Activated CD4-positive, alpha-beta T cell treated with anti-CD3 and anti-CD28 coated beads for 36 hours (primary cell): ENCODE data around the gene GALNTL6. TPM values are rescaled to one million over a fixed set of nuclear protein-coding genes. Genes with fewer than 3 reads are reported as not detected.

Source experiments
- ATAC-seq: fragments of 200-7000 bp; cut with Tn5 transposase; one replicate; pipeline ENCODE4 v1.10.0; 2021; ENCODE audit warnings: mild to moderate bottlenecking, moderate library complexity
- CTCF ChIA-PET: fragments of 350-600 bp; sonication (Branson Sonifier 250); formaldehyde crosslinking; loops from one replicate; lab custom pipeline; 2021; ENCODE audit warnings: antibody characterized with exemption; lab: Charles Lee
- POLR2A ChIA-PET: fragments of 350-600 bp; sonication (Branson Sonifier 250); formaldehyde crosslinking; loops from one replicate; lab custom pipeline; 2021; ENCODE audit warnings: antibody characterized with exemption, inconsistent platforms; lab: Charles Lee
- DNase-seq: peaks from one replicate; pipeline ENCODE4 v3.0.0-alpha.2; 2020
- H3K27ac Mint-ChIP-seq: one replicate; pipeline ENCODE4 v1.8.0; 2021; ENCODE audit warnings: mixed read lengths
- H3K27me3 Mint-ChIP-seq: one replicate; pipeline ENCODE4 v1.8.0; 2021; ENCODE audit warnings: mixed read lengths
- H3K36me3 Mint-ChIP-seq: one replicate; pipeline ENCODE4 v1.8.0; 2021; ENCODE audit warnings: low read depth, mixed read lengths
- H3K4me1 Mint-ChIP-seq: one replicate; pipeline ENCODE4 v1.8.0; 2021; ENCODE audit warnings: mixed read lengths
- H3K4me3 Mint-ChIP-seq: one replicate; pipeline ENCODE4 v1.8.0; 2021; ENCODE audit warnings: mild to moderate bottlenecking, moderate library complexity, mixed read lengths
- H3K9me3 Mint-ChIP-seq: one replicate; pipeline ENCODE4 v1.8.0; 2021; ENCODE audit warnings: low read depth, mixed read lengths
- intact Hi-C, 2 experiments: fragments of 100-400 bp; cut with DNase I in 1 of 2; cut with micrococcal nuclease in 1 of 2; formaldehyde crosslinking; loops; one replicate each; pipeline versions ENCODE4 v1.14.2 to v1.15.1; 2022 to 2024; cut with DNase I, micrococcal nuclease
- total RNA-seq, 2 experiments: library from RNA; stranded (reverse); gene quantifications; one replicate each; pipeline ENCODE4 v1.2.3, GENCODE V29; 2021

Gene GALNTL6
- total RNA-seq, 2 experiments from 2014 or later, result not detected

DNA sequence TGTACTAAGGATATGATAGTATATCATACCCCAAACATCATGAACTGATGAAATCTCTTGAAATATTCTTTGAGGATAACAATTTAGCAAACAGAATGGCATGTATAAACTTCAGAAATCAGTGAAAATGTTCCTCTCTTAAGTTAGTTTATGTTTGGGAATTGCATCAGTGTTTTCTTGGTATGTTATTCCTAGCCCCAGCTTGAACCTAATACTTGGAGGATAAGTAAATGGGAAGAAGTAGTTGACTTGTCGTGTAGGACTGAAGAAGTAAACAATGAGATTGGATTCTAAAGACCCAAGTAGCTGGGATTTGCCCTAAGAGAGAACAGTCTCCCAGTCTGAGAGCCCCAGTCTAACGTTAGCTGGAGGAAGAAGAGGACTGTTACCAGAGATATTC lies 355.7 kb downstream of the GALNTL6 start:
- CTCF ChIA-PET, result no interaction called here
- Mint-ChIP-seq H3K36me3 (no peaks in the 10 kb centered on the region), H3K4me1 (no peaks in the 10 kb centered on the region), H3K4me3 (no peak overlapping the region), H3K27ac (no peak overlapping the region), H3K27me3 (no peaks in the 10 kb centered on the region), H3K9me3 (peaks cover 6% of the 10 kb centered on the region)
- DNase-seq (no peak), ATAC-seq (no peak)
- POLR2A ChIA-PET, result no interaction called here
- intact Hi-C loops, result no loop called here

- no peak overlapping the region for H3K27ac Mint-ChIP-seq
- ATAC-seq, result no peak
Measured at GRCh38 chr4:172169871-172170270, 356.7 kb downstream of the GALNTL6 start.

DNA sequence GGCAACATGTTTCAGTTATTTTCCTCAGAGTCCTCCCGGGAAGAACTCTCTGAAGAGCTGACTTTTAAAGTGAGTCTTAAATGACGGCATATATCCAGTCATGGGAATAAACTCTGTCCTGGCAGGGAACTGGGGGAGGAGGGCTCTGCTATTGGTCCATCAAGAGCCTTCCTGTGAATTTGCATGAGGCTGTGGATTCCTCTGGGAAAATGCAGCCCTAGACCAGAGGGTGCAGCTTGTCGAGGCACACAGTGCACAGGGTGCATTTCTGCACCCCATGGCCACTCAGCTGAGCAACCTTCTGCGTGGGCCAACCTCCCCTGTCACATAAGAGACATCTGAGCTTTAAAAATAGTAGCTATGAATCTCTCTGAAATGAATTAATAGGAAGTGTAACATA lies 360.0 kb downstream of the GALNTL6 start:
- ChIA-PET CTCF (interaction anchor here (0.7 kb wide), 1 partner anchor 51 kb away, joined by 3 read pairs; no protein-coding TSS in a partner anchor), POLR2A (no interaction called here)
- H3K4me1 Mint-ChIP-seq, result no peaks in the 10 kb centered on the region
- H3K36me3 Mint-ChIP-seq, result no peaks in the 10 kb centered on the region
- peaks cover 6% of the 10 kb centered on the region for H3K9me3 Mint-ChIP-seq
- intact Hi-C loops, result no loop called here
- H3K27me3 Mint-ChIP-seq, result no peaks in the 10 kb centered on the region
- no peak overlapping the region for H3K27ac Mint-ChIP-seq
- ATAC-seq (no peak), DNase-seq (no peak)
- no peak overlapping the region for H3K4me3 Mint-ChIP-seq

More at GRCh38 chr4:172169871-172170270, 356.7 kb downstream of the GALNTL6 start:
- H3K4me3 Mint-ChIP-seq, result no peak overlapping the region
- no peaks in the 10 kb centered on the region for H3K4me1 Mint-ChIP-seq
- ChIA-PET POLR2A (no interaction called here), CTCF (no interaction called here)
- H3K9me3 Mint-ChIP-seq, result peaks cover 6% of the 10 kb centered on the region
- H3K27me3 Mint-ChIP-seq, result no peaks in the 10 kb centered on the region
- DNase-seq, result no peak
- no peaks in the 10 kb centered on the region for H3K36me3 Mint-ChIP-seq
- intact Hi-C loops, result no loop called here

DNA sequence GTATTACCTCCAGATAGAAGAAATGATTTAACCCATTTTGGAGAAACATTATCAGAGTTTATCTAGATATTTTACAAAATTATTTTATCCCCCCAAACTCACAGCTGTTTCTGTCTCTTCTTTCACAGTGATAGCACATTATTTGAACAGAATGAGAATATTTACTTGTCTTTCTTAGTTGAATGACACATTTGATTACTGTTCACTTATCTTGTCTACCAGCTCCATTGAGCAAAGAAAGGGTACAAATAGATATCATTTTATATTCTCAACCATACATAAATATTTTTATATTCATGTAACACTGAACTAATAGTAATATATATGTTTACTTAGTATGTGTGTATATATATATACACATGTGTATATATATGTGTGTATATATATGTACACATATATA lies 364.2 kb downstream of the GALNTL6 start:
- Mint-ChIP-seq H3K27me3 (no peaks in the 10 kb centered on the region), H3K9me3 (peaks cover 2% of the 10 kb centered on the region), H3K36me3 (no peaks in the 10 kb centered on the region), H3K4me3 (no peak overlapping the region), H3K4me1 (no peaks in the 10 kb centered on the region), H3K27ac (no peak overlapping the region)
- DNase-seq, result no peak
- ChIA-PET POLR2A (no interaction called here), CTCF (no interaction called here)
- no peak for ATAC-seq
- intact Hi-C loops, result no loop called here

DNA sequence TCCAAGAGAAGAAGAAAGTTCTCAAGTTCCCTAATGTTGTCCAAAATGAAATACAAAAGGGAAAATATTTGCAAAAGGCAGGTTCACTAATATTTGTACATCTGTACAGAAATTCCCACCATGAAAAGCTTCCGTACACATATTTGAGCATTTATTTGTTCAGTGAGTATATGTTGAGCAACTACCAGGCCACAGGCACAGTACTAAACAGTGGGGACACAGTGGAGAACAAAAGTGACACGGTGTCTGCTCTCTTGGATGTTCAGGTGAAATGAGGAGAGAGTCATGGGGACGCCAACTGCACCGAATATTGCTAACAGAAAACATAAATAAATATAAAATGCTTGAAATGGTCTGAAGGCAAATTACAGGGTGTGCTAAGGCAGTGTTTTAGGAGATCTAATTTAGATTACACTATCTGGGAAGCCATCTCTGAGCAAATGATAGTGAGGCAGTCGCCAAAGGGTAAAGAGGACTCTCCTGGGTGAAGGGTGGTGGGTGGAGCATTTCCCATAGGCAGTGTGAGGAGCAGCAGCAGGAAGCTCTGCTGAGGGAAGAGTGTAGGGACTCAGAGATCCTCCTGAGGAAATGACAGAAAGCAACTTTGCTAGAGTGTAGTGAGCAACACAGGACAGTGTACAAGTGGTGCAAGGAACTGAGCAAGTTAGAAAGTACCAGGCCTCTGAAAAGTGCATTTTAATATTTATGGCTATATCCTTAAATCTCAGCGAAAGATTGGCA lies 375.2 kb downstream of the GALNTL6 start:
- no peak for DNase-seq
- H3K27me3 Mint-ChIP-seq, result no peaks in the 10 kb centered on the region
- peaks cover 3% of the 10 kb centered on the region for H3K9me3 Mint-ChIP-seq
- ATAC-seq, result no peak
- H3K4me1 Mint-ChIP-seq, result no peaks in the 10 kb centered on the region
- intact Hi-C loops, result no loop called here
- H3K36me3 Mint-ChIP-seq, result no peaks in the 10 kb centered on the region
- POLR2A ChIA-PET, result no interaction called here
- CTCF ChIA-PET, result no interaction called here
- H3K27ac Mint-ChIP-seq, result no peak overlapping the region
- no peak overlapping the region for H3K4me3 Mint-ChIP-seq

DNA sequence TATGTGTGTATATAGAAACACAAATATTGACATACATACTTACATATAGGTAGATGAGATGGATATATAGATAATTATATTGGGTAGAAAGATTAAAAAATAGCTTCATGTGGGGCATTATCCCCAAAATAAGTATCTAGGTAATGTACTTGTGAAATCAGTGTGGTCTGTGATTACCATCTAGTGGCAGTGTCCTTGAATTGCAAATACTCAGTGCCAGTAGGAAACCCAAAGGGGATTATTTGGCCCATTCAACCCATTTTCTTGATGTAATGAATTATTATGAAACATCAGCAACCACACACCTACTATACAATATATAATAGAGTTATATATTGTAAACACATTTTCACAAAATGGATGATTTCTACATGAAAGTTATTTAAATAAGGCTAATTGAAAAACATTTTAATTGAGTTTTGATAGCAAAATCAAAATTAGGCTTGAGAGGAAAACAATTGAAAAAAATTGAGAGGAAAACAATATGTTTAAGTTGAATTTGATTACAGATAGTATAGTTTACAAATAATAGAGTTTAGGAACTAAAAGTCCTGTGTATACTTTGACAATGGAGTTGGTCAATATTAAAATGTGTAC lies 389.4 kb downstream of the GALNTL6 start:
- ChIA-PET POLR2A (no interaction called here), CTCF (no interaction called here)
- Mint-ChIP-seq H3K27ac (no peak overlapping the region), H3K27me3 (no peaks in the 10 kb centered on the region), H3K4me1 (no peaks in the 10 kb centered on the region), H3K36me3 (no peaks in the 10 kb centered on the region), H3K4me3 (no peak overlapping the region), H3K9me3 (peaks cover 3% of the 10 kb centered on the region)
- intact Hi-C loops, result no loop called here
- ATAC-seq, result no peak
- DNase-seq, result no peak

GRCh38 chr4:172207258-172207657 lies 394.1 kb downstream of the GALNTL6 start:
- Mint-ChIP-seq H3K4me1 (no peaks in the 10 kb centered on the region), H3K4me3 (no peak overlapping the region), H3K36me3 (no peaks in the 10 kb centered on the region), H3K27me3 (no peaks in the 10 kb centered on the region), H3K9me3 (peaks cover 4% of the 10 kb centered on the region), H3K27ac (no peak overlapping the region)
- ChIA-PET POLR2A (no interaction called here), CTCF (no interaction called here)
- intact Hi-C loops, result no loop called here
- DNase-seq (no peak), ATAC-seq (no peak)

DNA sequence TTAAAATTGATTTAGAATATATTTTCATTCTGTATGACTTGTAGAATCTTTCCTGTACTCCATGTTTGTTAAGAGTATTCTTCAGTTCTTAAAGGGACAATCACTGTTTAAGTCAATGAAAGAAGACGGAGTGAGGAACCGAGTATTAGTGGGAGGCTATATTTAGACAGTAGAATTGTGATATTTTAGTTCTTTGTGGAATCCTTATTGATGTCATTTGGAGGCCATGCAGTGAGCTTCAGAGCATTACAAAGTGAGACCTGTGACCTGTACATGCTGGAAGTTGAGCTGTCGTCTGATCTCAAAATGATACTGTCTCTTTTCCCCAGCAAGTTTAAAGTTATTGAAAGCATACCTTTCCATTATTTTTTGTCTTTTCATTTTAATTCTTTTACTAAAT lies 394.7 kb downstream of the GALNTL6 start:
- POLR2A ChIA-PET, result no interaction called here
- H3K27ac Mint-ChIP-seq, result no peak overlapping the region
- CTCF ChIA-PET, result no interaction called here
- no peaks in the 10 kb centered on the region for H3K36me3 Mint-ChIP-seq
- H3K27me3 Mint-ChIP-seq, result no peaks in the 10 kb centered on the region
- H3K4me1 Mint-ChIP-seq, result no peaks in the 10 kb centered on the region
- no peak for DNase-seq
- H3K9me3 Mint-ChIP-seq, result peaks cover 4% of the 10 kb centered on the region
- intact Hi-C loops, result no loop called here
- no peak overlapping the region for H3K4me3 Mint-ChIP-seq
- no peak for ATAC-seq

- Mint-ChIP-seq H3K9me3 (peaks cover 2% of the 10 kb centered on the region), H3K27ac (no peak overlapping the region), H3K36me3 (no peaks in the 10 kb centered on the region), H3K4me3 (no peak overlapping the region), H3K27me3 (no peaks in the 10 kb centered on the region), H3K4me1 (no peaks in the 10 kb centered on the region)
- DNase-seq (no peak), ATAC-seq (no peak)
- ChIA-PET POLR2A (no interaction called here), CTCF (no interaction called here)
- intact Hi-C loops, result no loop called here
Measured at GRCh38 chr4:172220679-172221078, 407.5 kb downstream of the GALNTL6 start.

- Mint-ChIP-seq H3K9me3 (peaks cover 3% of the 10 kb centered on the region), H3K36me3 (no peaks in the 10 kb centered on the region), H3K27ac (no peak overlapping the region), H3K27me3 (no peaks in the 10 kb centered on the region), H3K4me3 (no peak overlapping the region), H3K4me1 (no peaks in the 10 kb centered on the region)
- ATAC-seq (no peak), DNase-seq (no peak)
- POLR2A ChIA-PET, result no interaction called here
- CTCF ChIA-PET, result interaction anchor here (0.7 kb wide), 1 partner anchor 31 kb away, joined by 3 read pairs; no protein-coding TSS in a partner anchor
- intact Hi-C loops, result no loop called here
Measured at GRCh38 chr4:172225457-172225856, 412.3 kb downstream of the GALNTL6 start.

- Mint-ChIP-seq H3K9me3 (peaks cover 7% of the 10 kb centered on the region), H3K4me3 (no peak overlapping the region), H3K4me1 (no peaks in the 10 kb centered on the region), H3K27ac (no peak overlapping the region), H3K27me3 (no peaks in the 10 kb centered on the region), H3K36me3 (no peaks in the 10 kb centered on the region)
- ChIA-PET POLR2A (no interaction called here), CTCF (no interaction called here)
- ATAC-seq (no peak), DNase-seq (no peak)
- intact Hi-C loops, result no loop called here
Measured at GRCh38 chr4:172232966-172233365, 419.8 kb downstream of the GALNTL6 start.

DNA sequence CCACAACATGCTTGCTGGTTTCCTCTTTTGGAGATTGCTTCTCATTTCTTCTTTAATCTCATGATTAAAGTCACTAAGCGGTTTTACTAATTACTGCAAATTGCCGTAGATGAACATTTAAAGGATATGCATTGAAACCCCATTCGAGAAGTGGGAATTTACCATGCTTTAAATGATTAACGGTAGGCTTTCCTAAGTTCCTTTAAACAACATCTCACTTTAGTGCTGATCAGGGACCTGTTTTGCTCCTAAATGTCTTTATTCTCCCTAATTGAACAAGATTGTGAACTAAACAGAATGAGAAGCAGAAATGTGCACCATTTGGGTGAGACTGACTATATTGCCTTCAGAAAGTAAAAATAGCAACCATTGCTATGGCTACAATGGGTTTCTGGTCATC lies 430.3 kb downstream of the GALNTL6 start:
- ChIA-PET CTCF (no interaction called here), POLR2A (no interaction called here)
- intact Hi-C loops, result no loop called here
- H3K27ac Mint-ChIP-seq, result no peak overlapping the region
- no peaks in the 10 kb centered on the region for H3K27me3 Mint-ChIP-seq
- H3K36me3 Mint-ChIP-seq, result no peaks in the 10 kb centered on the region
- H3K9me3 Mint-ChIP-seq, result peaks cover 7% of the 10 kb centered on the region
- H3K4me3 Mint-ChIP-seq, result no peak overlapping the region
- H3K4me1 Mint-ChIP-seq, result no peaks in the 10 kb centered on the region
- DNase-seq (no peak), ATAC-seq (no peak)
